Astrocyte of the spinal cord (primary cell): ENCODE data around the gene SPTSSA.
A peak's percentile ranks its signal among the peaks of the same experiment; 100 is the strongest.

Experiments
- DNase-seq: peaks from one replicate; pipeline ENCODE4 v3.0.0; 2011; ENCODE audit warnings: low read depth, low spot score
- H3K4me3 ChIP-seq: 2 replicates; pipeline ENCODE4 v1.5.1; 2011; ENCODE audit warnings: low read depth, mild to moderate bottlenecking, low read length, moderate library complexity
- in situ Hi-C: cut with HindIII; loops from 2 replicates; pipeline ENCODE4 v1.10.0; 2017; ENCODE audit warnings: low sequenced_read_pairs
- TF ChIP-seq, protein P1 (sequence below): IDR thresholded peaks from 2 replicates; pipeline ENCODE4 v1.5.1; 2012; ENCODE audit warnings: low read depth, mild to moderate bottlenecking, low read length, inconsistent platforms

The SPTSSA gene

GRCh38 chr14:34449819-34450541 lies 12.1 kb downstream of the SPTSSA start:
- TF ChIP-seq, protein P1, sequence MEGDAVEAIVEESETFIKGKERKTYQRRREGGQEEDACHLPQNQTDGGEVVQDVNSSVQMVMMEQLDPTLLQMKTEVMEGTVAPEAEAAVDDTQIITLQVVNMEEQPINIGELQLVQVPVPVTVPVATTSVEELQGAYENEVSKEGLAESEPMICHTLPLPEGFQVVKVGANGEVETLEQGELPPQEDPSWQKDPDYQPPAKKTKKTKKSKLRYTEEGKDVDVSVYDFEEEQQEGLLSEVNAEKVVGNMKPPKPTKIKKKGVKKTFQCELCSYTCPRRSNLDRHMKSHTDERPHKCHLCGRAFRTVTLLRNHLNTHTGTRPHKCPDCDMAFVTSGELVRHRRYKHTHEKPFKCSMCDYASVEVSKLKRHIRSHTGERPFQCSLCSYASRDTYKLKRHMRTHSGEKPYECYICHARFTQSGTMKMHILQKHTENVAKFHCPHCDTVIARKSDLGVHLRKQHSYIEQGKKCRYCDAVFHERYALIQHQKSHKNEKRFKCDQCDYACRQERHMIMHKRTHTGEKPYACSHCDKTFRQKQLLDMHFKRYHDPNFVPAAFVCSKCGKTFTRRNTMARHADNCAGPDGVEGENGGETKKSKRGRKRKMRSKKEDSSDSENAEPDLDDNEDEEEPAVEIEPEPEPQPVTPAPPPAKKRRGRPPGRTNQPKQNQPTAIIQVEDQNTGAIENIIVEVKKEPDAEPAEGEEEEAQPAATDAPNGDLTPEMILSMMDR, result no peak
- no peak for DNase-seq
- no peak overlapping the region for H3K4me3 ChIP-seq
- in situ Hi-C loops, result no loop called here

GRCh38 chr14:34439090-34439489 lies 22.9 kb downstream of the SPTSSA start:
- TF ChIP-seq, protein P1, result no peak
- in situ Hi-C loops, result no loop called here
- DNase-seq, result no peak
- H3K4me3 ChIP-seq, result no peak overlapping the region

DNA sequence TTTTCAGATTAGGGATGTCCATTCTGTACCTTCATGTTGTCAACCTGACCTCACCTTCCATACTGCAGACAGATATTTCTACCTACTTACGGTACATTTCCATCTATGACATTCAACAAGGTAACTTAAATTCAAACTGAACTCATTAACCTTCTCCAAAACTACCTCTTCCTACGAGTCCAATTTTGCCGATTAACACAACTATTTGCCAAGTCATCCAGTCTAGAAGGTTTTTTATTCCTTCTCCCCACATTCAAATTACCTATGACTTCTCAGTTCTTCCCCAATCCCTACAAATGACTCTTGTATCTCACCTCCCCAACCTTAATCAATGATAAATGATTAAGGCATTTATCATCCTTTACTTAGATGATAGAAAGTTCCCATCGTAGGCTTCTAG lies 23.6 kb downstream of the SPTSSA start:
- no peak for DNase-seq
- in situ Hi-C loops, result no loop called here
- TF ChIP-seq, protein P1, result no peak
- no peak overlapping the region for H3K4me3 ChIP-seq

DNA sequence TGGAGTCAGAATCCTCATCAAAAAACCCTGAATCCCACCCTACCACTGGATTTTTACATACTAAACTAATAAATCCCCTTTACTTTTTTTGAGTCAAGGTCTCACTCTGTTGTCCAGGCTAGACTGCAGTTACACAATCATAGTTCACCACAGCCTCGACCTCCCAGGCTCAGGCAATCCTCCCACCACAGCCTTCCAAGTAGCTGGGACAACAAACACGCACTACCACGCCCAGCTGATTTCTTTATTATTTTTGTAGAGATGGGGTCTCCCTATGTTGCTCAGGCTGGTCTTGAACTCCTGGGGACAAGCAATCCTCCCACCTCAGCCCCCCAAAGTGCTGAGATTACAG lies 24.3 kb downstream of the SPTSSA start:
- DNase-seq, result no peak
- in situ Hi-C loops, result no loop called here
- TF ChIP-seq, protein P1, result no peak
- no peak overlapping the region for H3K4me3 ChIP-seq

DNA sequence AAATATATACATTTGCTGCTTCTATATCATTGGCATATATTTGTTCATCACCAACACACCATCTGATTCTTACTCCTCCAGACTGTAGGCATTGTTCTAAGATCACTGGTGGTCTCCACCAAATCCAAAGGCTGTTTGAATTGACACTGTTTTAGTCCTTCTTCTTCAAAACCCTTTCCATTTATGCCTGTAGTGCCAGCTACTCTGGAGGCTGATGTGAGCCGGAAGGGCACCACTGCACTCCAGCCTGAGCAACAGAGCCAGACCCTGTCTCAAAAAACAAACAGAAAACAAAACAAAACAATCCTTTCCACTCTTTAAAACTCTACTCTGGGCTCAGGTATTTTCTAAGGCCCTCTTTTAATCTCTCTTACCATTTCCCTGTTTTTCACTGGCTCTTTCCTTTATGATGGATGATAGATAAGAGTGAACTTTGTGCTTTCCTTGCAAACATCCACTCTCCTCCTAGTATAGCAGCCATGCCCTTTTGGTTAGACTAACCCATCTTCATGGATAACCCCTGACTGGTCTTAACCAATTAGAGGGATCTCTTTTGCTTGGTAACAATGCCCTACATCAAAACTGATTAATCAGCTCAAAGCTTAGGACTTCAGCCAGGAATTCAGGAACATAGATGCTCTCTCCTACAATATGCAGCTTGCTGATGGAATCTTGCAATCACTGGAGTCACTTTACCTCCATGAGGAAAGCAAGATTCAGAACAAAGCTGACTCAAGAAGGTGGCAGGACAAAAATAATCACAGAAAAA lies 24.9 kb downstream of the SPTSSA start:
- no peak for DNase-seq
- in situ Hi-C loops, result no loop called here
- TF ChIP-seq, protein P1, result no peak
- no peak overlapping the region for H3K4me3 ChIP-seq

GRCh38 chr14:34436118-34436905 lies 25.7 kb downstream of the SPTSSA start:
- in situ Hi-C loops, result no loop called here
- peak; percentile 71 for DNase-seq
- TF ChIP-seq, protein P1, result no peak
- H3K4me3 ChIP-seq, result no peak overlapping the region
